HG02938 (cell line): Measurements from ENCODE around the gene C22orf23.

Source experiments
- ATAC-seq: cut with Tn5 transposase; IDR thresholded peaks from one replicate; pipeline ENCODE4 v1.9.1; 2021; ENCODE audit warnings: mild to moderate bottlenecking, moderate library complexity; ENCODE audit not compliant: unreplicated experiment

The C22orf23 gene

DNA sequence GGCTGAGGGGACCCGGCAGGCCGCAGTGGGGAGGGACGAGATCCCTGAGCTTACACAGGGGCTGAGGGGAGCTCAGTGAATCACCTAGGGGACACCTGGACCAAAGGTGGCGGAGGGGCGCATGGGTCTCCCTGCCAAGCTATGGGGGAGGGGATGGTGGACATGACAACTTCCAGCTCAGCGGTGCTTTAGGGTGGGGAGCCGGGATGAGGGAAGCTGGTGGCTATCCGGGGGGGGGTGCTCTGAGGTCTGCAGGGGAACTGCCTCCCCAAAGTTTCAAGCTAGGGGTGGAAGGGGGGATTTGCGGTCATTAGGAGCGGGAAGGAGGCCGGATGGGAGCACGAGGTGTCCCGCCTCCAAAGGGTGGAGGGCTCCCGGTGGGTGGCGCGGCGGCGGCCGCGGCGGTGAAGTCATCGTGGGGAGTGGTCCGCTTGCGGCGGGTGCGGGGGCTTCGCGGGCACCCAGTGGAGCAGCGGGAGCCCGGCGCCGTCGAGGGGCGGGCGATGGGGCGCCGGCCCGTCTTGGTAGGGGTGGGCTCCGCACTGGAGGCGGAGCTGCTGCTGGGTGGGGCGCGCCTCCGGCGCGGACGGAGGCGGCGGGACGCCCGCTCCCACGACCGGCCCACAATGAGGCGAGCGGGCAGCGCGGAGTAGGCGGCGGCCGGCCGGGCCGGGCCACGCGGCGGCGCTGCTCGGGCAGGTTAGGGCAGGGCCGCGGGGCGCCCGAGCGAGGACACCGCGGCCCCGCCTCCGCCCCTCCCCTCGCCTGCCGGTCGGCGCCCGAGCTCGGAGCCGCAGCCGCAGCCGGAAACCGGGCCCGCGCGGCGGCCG is 47.7 kb downstream of the C22orf23 start, which contains the start of gene MICALL1:
MICALL1 (plus strand) TSS at position 764 of the 830 bp plus-strand sequence. CDS start 126 bp downstream, outside the sequence.
- peak; percentile 55 for ATAC-seq

DNA sequence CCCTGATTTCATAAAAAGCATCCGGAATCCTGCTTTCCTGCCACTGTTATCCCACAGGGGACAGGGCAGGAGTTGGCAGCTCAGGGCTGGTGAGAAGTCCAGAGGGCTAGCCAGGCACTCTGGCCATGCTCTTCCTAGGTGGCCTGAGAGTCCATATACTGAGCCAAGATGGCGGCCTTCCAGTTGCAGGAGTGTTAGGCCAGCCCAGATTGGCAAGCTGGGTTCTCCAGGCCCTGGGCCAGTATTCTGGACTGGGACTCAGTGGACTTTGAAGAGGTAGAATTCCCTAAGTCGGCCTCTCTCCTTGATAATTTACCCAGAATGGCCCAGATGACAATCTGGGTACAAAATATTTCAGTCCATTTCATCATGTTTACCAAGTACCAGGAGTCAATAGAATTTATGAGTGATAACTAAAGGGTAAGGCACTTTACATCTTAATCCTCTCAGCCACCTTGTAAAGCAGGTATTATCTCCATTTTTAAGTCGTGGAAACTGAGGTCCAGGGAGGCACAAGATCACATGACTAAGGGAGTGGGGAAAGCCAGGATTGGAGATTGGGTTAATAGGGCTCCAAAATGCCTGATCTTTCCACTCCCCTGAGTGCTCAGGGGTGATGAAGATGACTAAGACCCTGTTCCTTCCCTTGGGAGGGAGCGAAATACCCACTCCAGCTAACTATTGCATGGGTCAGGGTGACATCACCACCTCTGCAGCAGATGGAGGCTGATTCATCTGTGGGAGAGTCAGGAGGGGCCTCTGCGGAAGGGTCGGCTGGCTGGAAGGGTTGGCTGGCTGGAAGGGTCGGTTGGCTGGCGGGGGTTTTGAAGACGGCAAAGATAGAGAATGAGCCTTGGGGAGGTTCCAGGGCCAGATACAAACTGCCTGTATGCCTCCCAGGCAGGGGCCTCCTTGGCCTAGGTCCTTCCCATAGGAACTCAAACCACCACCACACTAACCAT is 48.5 kb downstream of the C22orf23 start:
- no peak for ATAC-seq

DNA sequence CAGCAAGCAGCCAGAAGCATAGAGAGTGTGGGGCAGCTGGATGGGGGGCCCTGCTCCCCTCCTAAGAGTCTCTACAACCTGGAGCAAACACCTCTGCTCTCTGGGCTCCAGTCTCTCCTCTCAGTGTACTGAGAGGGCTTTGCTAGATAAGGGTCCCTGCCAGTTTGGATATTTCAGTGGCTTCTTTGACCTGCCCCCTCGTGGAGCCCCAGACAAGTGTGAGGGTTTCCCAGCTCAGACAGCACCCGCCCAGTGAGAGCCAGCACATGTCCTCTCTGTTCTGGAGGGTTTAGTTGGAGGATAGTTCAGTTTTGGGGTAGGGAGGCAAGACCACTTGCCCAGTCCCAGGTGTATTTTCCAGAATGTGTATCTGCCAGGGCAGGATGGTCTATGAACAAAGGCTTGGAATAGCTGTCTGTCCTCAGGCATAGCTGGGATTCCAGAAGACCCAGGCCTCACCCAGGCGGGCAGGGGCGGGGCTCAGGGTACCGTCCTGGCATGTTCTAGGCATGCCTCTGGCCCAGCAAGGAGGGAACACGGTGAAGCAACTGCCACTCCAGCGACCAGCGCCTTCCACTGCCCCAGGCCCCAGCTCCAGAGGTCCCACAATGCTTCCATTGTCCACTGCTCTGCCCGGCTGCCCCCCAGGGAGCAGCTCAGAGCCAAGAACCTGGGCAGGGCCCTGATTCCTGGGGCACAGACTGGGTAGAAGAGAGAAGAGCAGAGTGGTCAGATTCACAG is 54.8 kb downstream of the C22orf23 start:
- ATAC-seq = no peak

- no peak for ATAC-seq
Observed at GRCh38 chr22:37897807-37898206, 55.6 kb downstream of the C22orf23 start.

- ATAC-seq = no peak
Observed at GRCh38 chr22:37896939-37897338, 56.5 kb downstream of the C22orf23 start.

DNA sequence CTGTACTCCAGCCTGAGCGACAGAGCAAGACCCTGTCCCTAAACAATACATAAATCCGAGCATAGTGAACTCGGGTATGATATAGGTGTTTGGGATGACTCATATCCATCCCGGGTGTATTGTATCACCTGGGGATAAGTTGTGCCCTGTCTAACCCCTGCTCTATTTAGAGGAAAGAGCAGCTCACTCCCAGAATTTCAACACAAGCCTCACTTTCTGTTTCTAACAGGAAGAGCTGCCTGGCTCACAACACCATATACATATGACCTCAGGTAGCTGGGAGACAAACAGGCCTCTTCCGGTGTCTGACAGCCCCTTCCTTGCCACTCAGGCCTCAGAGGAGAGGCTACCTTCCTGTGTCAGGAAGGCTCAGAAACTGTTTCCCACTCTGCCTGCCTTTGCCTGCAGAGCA is 57.2 kb downstream of the C22orf23 start:
- ATAC-seq = peak; percentile 42

GRCh38 chr22:37894939-37895670 is 58.3 kb downstream of the C22orf23 start:
- ATAC-seq = no peak

DNA sequence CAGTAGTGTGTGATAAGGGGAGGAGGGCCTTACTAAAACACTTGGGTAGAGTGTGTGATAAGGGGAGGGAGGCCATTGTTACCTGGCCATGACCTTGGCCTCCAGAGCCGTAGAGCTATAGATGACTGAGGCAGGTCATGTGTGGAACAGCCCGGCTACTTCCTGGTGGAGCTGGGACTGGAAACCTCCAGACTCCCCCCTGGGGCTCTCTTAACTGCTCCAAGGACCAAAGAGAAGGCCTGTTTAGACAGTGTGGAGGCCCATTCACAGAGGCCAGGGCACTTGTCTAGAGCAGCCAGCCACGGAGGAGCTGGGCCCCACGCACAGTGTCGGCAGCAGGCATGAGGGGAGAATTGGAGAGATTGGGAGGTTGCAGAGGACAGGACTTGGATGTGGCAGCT is 59.8 kb downstream of the C22orf23 start:
- no peak for ATAC-seq
